H9 (cell line): ENCODE measurements around the gene F11. TPM values are rescaled to one million over a fixed set of nuclear protein-coding genes. Genes with fewer than 3 reads are reported as not detected.

Experiments used
- DNase-seq: peaks from one replicate; pipeline ENCODE4 v3.0.0-alpha.2; 2017
- H2AFZ ChIP-seq: one replicate; pipeline ENCODE4 v1.6.1; 2013; ENCODE audit warnings: mild to moderate bottlenecking, low read length, control low read depth, moderate library complexity
- H2AK5ac ChIP-seq: 2 replicates; pipeline ENCODE4 v1.6.1; 2013; ENCODE audit warnings: low read length, control low read depth, mixed read lengths; ENCODE audit not compliant: insufficient read length
- H2BK120ac ChIP-seq: one replicate; pipeline ENCODE4 v1.6.1; 2013; ENCODE audit warnings: low read depth, mild to moderate bottlenecking, low read length, control low read depth, inconsistent platforms; ENCODE audit not compliant: poor library complexity, severe bottlenecking
- H2BK12ac ChIP-seq: 2 replicates; pipeline ENCODE4 v1.6.1; 2013; ENCODE audit warnings: low read length, control low read depth, mixed read lengths, low read depth; ENCODE audit not compliant: insufficient read length
- H2BK15ac ChIP-seq: 2 replicates; pipeline ENCODE4 v1.6.1; 2013; ENCODE audit warnings: low read depth, low read length, control low read depth
- H2BK20ac ChIP-seq: one replicate; pipeline ENCODE4 v1.6.1; 2013; ENCODE audit warnings: low read depth, mild to moderate bottlenecking, low read length, control low read depth, inconsistent platforms; ENCODE audit not compliant: poor library complexity, severe bottlenecking
- H2BK5ac ChIP-seq: 2 replicates; pipeline ENCODE4 v1.6.1; 2013; ENCODE audit warnings: low read length, control low read depth, mixed read lengths; ENCODE audit not compliant: insufficient read length
- H3K14ac ChIP-seq: 2 replicates; pipeline ENCODE4 v1.6.1; 2013; ENCODE audit warnings: low read length, control low read depth; ENCODE audit not compliant: insufficient read depth
- H3K18ac ChIP-seq: 2 replicates; pipeline ENCODE4 v1.6.1; 2013; ENCODE audit warnings: low read depth, mild to moderate bottlenecking, mixed read lengths, low read length, control low read depth; ENCODE audit not compliant: insufficient read length
- H3K23ac ChIP-seq: 2 replicates; pipeline ENCODE4 v1.6.1; 2013; ENCODE audit warnings: low read length, control low read depth, mixed read lengths, low read depth; ENCODE audit not compliant: insufficient read length
- H3K23me2 ChIP-seq: 2 replicates; pipeline ENCODE4 v1.6.1; 2013; ENCODE audit warnings: low read depth, mild to moderate bottlenecking, mixed read lengths, low read length, control low read depth; ENCODE audit not compliant: insufficient read length, poor library complexity, severe bottlenecking
- H3K27ac ChIP-seq: 2 replicates; pipeline ENCODE4 v1.5.1; 2013; ENCODE audit warnings: low read length, control low read depth, mixed read lengths, low read depth; ENCODE audit not compliant: insufficient read length
- H3K27me3 ChIP-seq: 2 replicates; pipeline ENCODE4 v1.6.1; 2013; ENCODE audit warnings: low read length, control low read depth, inconsistent platforms; ENCODE audit not compliant: insufficient read depth
- H3K4ac ChIP-seq: 2 replicates; pipeline ENCODE4 v1.6.1; 2013; ENCODE audit warnings: low read depth, mild to moderate bottlenecking, control low read depth, inconsistent platforms, low read length, moderate library complexity
- H3K4me1 ChIP-seq: 2 replicates; pipeline ENCODE4 v1.6.1; 2013; ENCODE audit warnings: low read length, control low read depth, inconsistent platforms; ENCODE audit not compliant: insufficient read depth
- H3K4me2 ChIP-seq: 2 replicates; pipeline ENCODE4 v1.6.1; 2013; ENCODE audit warnings: low read length, control low read depth, mixed read lengths; ENCODE audit not compliant: insufficient read length, insufficient read depth
- H3K56ac ChIP-seq: 2 replicates; pipeline ENCODE4 v1.6.1; 2013; ENCODE audit warnings: low read depth, mild to moderate bottlenecking, mixed read lengths, low read length, control low read depth; ENCODE audit not compliant: insufficient read length
- H3K79me1 ChIP-seq: 2 replicates; pipeline ENCODE4 v1.6.1; 2013; ENCODE audit warnings: low read depth, mild to moderate bottlenecking, moderate library complexity, low read length, control low read depth, inconsistent platforms; ENCODE audit not compliant: insufficient read depth, poor library complexity, severe bottlenecking
- H3K79me2 ChIP-seq: 2 replicates; pipeline ENCODE4 v1.6.1; 2013; ENCODE audit warnings: low read length, control low read depth, inconsistent platforms; ENCODE audit not compliant: insufficient read depth
- H3K9ac ChIP-seq: 2 replicates; pipeline ENCODE4 v1.6.1; 2013; ENCODE audit warnings: low read length, control low read depth, mixed read lengths; ENCODE audit not compliant: insufficient read length; ENCODE audit errors: extremely low read depth
- H3K9me3 ChIP-seq: one replicate; pipeline ENCODE4 v1.6.1; 2013; ENCODE audit warnings: low read depth, low read length, inconsistent platforms; ENCODE audit not compliant: control insufficient read depth
- H3T11ph ChIP-seq: one replicate; pipeline ENCODE4 v1.6.1; 2013; ENCODE audit warnings: mild to moderate bottlenecking, low read length, control low read depth, inconsistent platforms
- H4K20me1 ChIP-seq: one replicate; pipeline ENCODE4 v1.6.1; 2013; ENCODE audit not compliant: control insufficient read depth, insufficient read length, insufficient read depth
- H4K5ac ChIP-seq: 2 replicates; pipeline ENCODE4 v1.6.1; 2013; ENCODE audit warnings: low read depth, mild to moderate bottlenecking, mixed read lengths, low read length, control low read depth; ENCODE audit not compliant: insufficient read length
- H4K8ac ChIP-seq: replicated peaks from 2 replicates; pipeline ENCODE4 v1.6.1; 2013; ENCODE audit warnings: low read length, control low read depth, mixed read lengths, low read depth; ENCODE audit not compliant: insufficient read length
- H4K91ac ChIP-seq: 2 replicates; pipeline ENCODE4 v1.6.1; 2013; ENCODE audit warnings: low read depth, mild to moderate bottlenecking, moderate library complexity, mixed read lengths, low read length, control low read depth; ENCODE audit not compliant: insufficient read length
- H3K27ac Mint-ChIP-seq, 3 experiments: 2 replicates in 2 of 3; 3 replicates in 1 of 3; pipeline ENCODE4 v1.8.0; 2020 to 2021; ENCODE audit warnings: mixed read lengths in 3 of 3, mild to moderate bottlenecking in 1 of 3, moderate library complexity in 1 of 3
- H3K27me3 Mint-ChIP-seq: 2 replicates; pipeline ENCODE4 v1.8.0; 2021; ENCODE audit warnings: low read depth, mild to moderate bottlenecking, moderate library complexity, mixed read lengths
- H3K36me3 Mint-ChIP-seq, 3 experiments: 2 replicates in 2 of 3; 3 replicates in 1 of 3; pipeline ENCODE4 v1.8.0; 2020 to 2021; ENCODE audit warnings: low read depth in 3 of 3, mixed read lengths in 3 of 3; ENCODE audit not compliant: insufficient read depth in 1 of 3
- H3K4me1 Mint-ChIP-seq, 2 experiments: 2 replicates each; pipeline ENCODE4 v1.8.0; 2020; ENCODE audit warnings: mixed read lengths in 2 of 2
- H3K4me3 Mint-ChIP-seq, 2 experiments: 2 replicates in 1 of 2; 3 replicates in 1 of 2; pipeline ENCODE4 v1.8.0; 2020 to 2021; ENCODE audit warnings: mild to moderate bottlenecking in 2 of 2, mixed read lengths in 2 of 2, moderate library complexity in 1 of 2
- H3K9me3 Mint-ChIP-seq, 2 experiments: 2 replicates in 1 of 2; 3 replicates in 1 of 2; pipeline ENCODE4 v1.8.0; 2020; ENCODE audit warnings: mild to moderate bottlenecking in 2 of 2, mixed read lengths in 2 of 2, moderate library complexity in 1 of 2
- WGBS: extraction: QIAGEN DNeasy Blood & Tissue Kit; methylation state at CpG from one replicate; pipeline ENCODE4 v1.1.7; 2013; ENCODE audit warnings: missing lambda C conversion rate, low lambda C conversion rate, mixed read lengths; ENCODE audit not compliant: insufficient read length; ENCODE audit errors: extremely low coverage; 5-methylcytosine and 5-hydroxymethylcytosine counted together
- total RNA-seq: library from RNA; stranded (reverse); gene quantifications from 2 replicates; pipeline ENCODE4 v1.2.1, GENCODE V29; 2021
- TF ChIP-seq, protein P1 (sequence below): fragments of 200-600 bp; sonication (generic); conservative IDR thresholded peaks from 3 replicates; pipeline ENCODE4 v1.8.0; 2021; ENCODE audit warnings: antibody characterized with exemption, mild to moderate bottlenecking

Gene F11
- total RNA-seq, 1 experiment from 2014 or later = 0.50 TPM

DNA sequence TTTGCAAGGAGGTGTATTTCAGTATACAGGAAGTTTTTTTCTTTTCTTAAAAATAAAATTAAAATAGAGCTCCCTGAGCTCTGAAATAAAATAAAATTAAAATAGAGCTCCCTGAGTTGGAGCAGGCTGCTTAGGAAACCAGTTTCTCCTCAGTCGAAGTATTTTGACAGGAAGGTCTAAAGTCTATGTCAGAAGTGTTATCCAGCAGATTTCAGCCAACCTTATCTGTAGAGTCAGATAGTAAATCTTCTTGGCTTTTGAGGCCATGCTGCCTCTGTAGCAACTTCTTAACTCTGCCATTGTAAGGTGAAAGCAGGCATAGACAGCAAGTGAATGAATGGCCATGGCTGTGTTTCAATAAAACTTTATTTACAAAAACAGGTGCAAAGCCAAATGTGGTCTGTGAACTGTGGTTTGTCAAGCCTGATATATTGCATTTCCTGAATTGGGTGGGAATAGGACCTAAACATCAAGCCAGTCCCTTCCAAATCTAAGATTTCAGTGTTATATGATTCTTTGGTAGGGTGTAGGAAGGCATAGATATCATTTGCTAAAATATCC is 48.2 kb upstream of the F11 start:
- H3K4me2 ChIP-seq = no peak overlapping the region
- H2BK20ac ChIP-seq = no peak overlapping the region
- WGBS = no CpG with 5 or more reads among the region's 1 CpG

More for the DNA sequence above, 48.2 kb upstream of the F11 start:
- Mint-ChIP-seq H3K27me3 (peaks cover 1% of the 10 kb centered on the region; the same call in 1 of the 2 replicates), H3K27ac (no peak overlapping the region), H3K4me1 (peaks cover 16 to 20% of the 10 kb centered on the region in 2 experiments), H3K36me3 (peaks cover 0 to 3% (median 1%) of the 10 kb centered on the region in 3 experiments; a peak in 5 of 7 replicates), H3K4me3 (no peak overlapping the region), H3K9me3 (peaks cover 1 to 5% of the 10 kb centered on the region in 2 experiments; a peak in 3 of 5 replicates)
- Histone ChIP-seq H2BK12ac (no peak overlapping the region), H2BK5ac (no peak overlapping the region), H2BK15ac (no peak overlapping the region), H3K23me2 (no peaks in the 10 kb centered on the region), H2AK5ac (no peak overlapping the region), H2AFZ (no peak overlapping the region), H3T11ph (no peak overlapping the region), H4K91ac (no peak overlapping the region), H3K23ac (no peak overlapping the region), H3K9me3 (no peaks in the 10 kb centered on the region), H3K27ac (no peak overlapping the region), H3K79me2 (no peaks in the 10 kb centered on the region), H3K79me1 (no peaks in the 10 kb centered on the region), H3K56ac (no peak overlapping the region), H3K27me3 (no peaks in the 10 kb centered on the region), H3K4ac (no peak overlapping the region), H4K5ac (no peak overlapping the region), H2BK120ac (no peak overlapping the region), H3K9ac (no peak overlapping the region), H3K4me1 (no peaks in the 10 kb centered on the region), H4K20me1 (no peaks in the 10 kb centered on the region), H3K18ac (no peak overlapping the region), H4K8ac (no peak overlapping the region), H3K14ac (no peak overlapping the region)
- no peak for DNase-seq
- TF ChIP-seq, protein P1, sequence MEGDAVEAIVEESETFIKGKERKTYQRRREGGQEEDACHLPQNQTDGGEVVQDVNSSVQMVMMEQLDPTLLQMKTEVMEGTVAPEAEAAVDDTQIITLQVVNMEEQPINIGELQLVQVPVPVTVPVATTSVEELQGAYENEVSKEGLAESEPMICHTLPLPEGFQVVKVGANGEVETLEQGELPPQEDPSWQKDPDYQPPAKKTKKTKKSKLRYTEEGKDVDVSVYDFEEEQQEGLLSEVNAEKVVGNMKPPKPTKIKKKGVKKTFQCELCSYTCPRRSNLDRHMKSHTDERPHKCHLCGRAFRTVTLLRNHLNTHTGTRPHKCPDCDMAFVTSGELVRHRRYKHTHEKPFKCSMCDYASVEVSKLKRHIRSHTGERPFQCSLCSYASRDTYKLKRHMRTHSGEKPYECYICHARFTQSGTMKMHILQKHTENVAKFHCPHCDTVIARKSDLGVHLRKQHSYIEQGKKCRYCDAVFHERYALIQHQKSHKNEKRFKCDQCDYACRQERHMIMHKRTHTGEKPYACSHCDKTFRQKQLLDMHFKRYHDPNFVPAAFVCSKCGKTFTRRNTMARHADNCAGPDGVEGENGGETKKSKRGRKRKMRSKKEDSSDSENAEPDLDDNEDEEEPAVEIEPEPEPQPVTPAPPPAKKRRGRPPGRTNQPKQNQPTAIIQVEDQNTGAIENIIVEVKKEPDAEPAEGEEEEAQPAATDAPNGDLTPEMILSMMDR = no peak
